PC-3 (cell line): ENCODE results near the gene DNAH2. TPM values are rescaled to one million over a fixed set of nuclear protein-coding genes. Genes with fewer than 3 reads are reported as not detected.
A peak's percentile ranks its signal among the peaks of the same experiment; 100 is the strongest.

Source experiments
- ATAC-seq: fragments of 200-7000 bp; cut with Tn5 transposase; 2 replicates; pipeline ENCODE4 v1.9.1; 2020; ENCODE audit warnings: mild to moderate bottlenecking, moderate library complexity
- BruUV-seq: library from RNA; stranded (reverse); fragments of 400-500 nt; replicated peaks from 2 replicates; lab custom pipeline; 2021; lab: Mats Ljungman, UMichigan
- CTCF ChIA-PET: fragments of 300-600 bp; sonication (Branson Sonifier 250); formaldehyde crosslinking; loops from one replicate; lab custom pipeline; 2022; ENCODE audit warnings: antibody characterized with exemption; lab: Charles Lee
- POLR2A ChIA-PET: fragments of 300-600 bp; sonication (Branson Sonifier 250); formaldehyde crosslinking; loops from one replicate; lab custom pipeline; 2022; ENCODE audit warnings: antibody characterized with exemption; ENCODE audit not compliant: unreplicated experiment; lab: Charles Lee
- DNase-seq: peaks from one replicate; pipeline ENCODE4 v3.0.0-alpha.2; 2015
- H2AFZ ChIP-seq: fragments of 300-600 bp; sonication (generic); 2 replicates; pipeline ENCODE4 v1.6.0; 2016; ENCODE audit warnings: antibody characterized with exemption, low read length
- H3F3A ChIP-seq: fragments of 300-600 bp; sonication (generic); one replicate; pipeline ENCODE4 v1.6.0; 2017; ENCODE audit warnings: antibody characterized with exemption, low read length, control low read depth, mild to moderate bottlenecking; ENCODE audit not compliant: unreplicated experiment
- H3K27ac ChIP-seq: fragments of 300-600 bp; sonication (generic); 2 replicates; pipeline ENCODE4 v1.5.1; 2016; ENCODE audit warnings: mild to moderate bottlenecking, low read length
- H3K27me3 ChIP-seq: fragments of 300-600 bp; sonication (generic); 2 replicates; pipeline ENCODE4 v1.6.1; 2016; ENCODE audit warnings: low read length, mixed read lengths
- H3K36me3 ChIP-seq: fragments of 300-600 bp; sonication (generic); 2 replicates; pipeline ENCODE4 v1.6.1; 2016; ENCODE audit warnings: low read depth, mixed run types, low read length, mixed read lengths
- H3K4me1 ChIP-seq: fragments of 300-600 bp; sonication (generic); 2 replicates; pipeline ENCODE4 v1.5.1; 2016; ENCODE audit warnings: low read length; ENCODE audit not compliant: insufficient read depth
- H3K4me2 ChIP-seq: fragments of 300-600 bp; sonication (generic); 2 replicates; pipeline ENCODE4 v1.6.0; 2016; ENCODE audit warnings: low read length
- H3K4me3 ChIP-seq: fragments of 300-600 bp; sonication (generic); 2 replicates; pipeline ENCODE4 v1.5.1; 2016; ENCODE audit warnings: mild to moderate bottlenecking, low read length, mixed read lengths
- H3K79me2 ChIP-seq: fragments of 300-600 bp; sonication (generic); 2 replicates; pipeline ENCODE4 v1.6.1; 2017; ENCODE audit warnings: low read length, mixed read lengths
- H3K9ac ChIP-seq: fragments of 300-600 bp; sonication (generic); 2 replicates; pipeline ENCODE4 v1.6.0; 2016; ENCODE audit warnings: mild to moderate bottlenecking, low read length
- H3K9me2 ChIP-seq: fragments of 300-600 bp; sonication (generic); replicated peaks from 2 replicates; pipeline ENCODE4 v1.6.1; 2016; ENCODE audit warnings: mixed run types, low read length, mixed read lengths
- H3K9me3 ChIP-seq: fragments of 300-600 bp; sonication (generic); 2 replicates; pipeline ENCODE4 v1.6.1; 2016; ENCODE audit warnings: low read length, mixed read lengths
- H4K20me1 ChIP-seq: fragments of 300-600 bp; sonication (generic); 2 replicates; pipeline ENCODE4 v1.6.1; 2016; ENCODE audit warnings: low read length, mixed read lengths
- CTCF ChIP-seq: fragments of 300-600 bp; sonication (generic); conservative IDR thresholded peaks from 2 replicates; pipeline ENCODE4 v1.5.1; 2017; ENCODE audit warnings: antibody characterized with exemption, low read depth, mild to moderate bottlenecking, low read length
- EZH2 ChIP-seq: fragments of 300-600 bp; sonication (generic); IDR thresholded peaks from one replicate; pipeline ENCODE4 v1.6.1; 2017; ENCODE audit warnings: antibody characterized with exemption, mild to moderate bottlenecking, low read length; ENCODE audit not compliant: unreplicated experiment
- EZH2phosphoT487 ChIP-seq: fragments of 300-600 bp; sonication (generic); IDR thresholded peaks from 2 replicates; pipeline ENCODE4 v1.6.1; 2018; ENCODE audit warnings: mild to moderate bottlenecking, antibody characterized with exemption, low read length, borderline replicate concordance
- intact Hi-C: fragments of 100-400 bp; cut with micrococcal nuclease; formaldehyde crosslinking; loops from 2 replicates; pipeline ENCODE4 v1.9.0; 2023
- total RNA-seq: library from RNA; depleted of rRNA; stranded (reverse); fragments of >200 nt; gene quantifications from 2 replicates; pipeline ENCODE4 v1.2.3, GENCODE V29; 2014

DNAH2 gene
- total RNA-seq, 1 experiment from 2014 or later, result 0.62 TPM

GRCh38 chr17:7687072-7687907 is 30.3 kb upstream of the DNAH2 start, which contains the start of gene TP53:
TSS of gene TP53 (minus strand) at chr17:7687490. CDS start at chr17:7676594, 10,896 bp downstream.
- TSS peak; percentile 70 for BruUV-seq
- Histone ChIP-seq H3K4me2 (peak within 1 kb of the TSS; percentile 88), H4K20me1 (peaks cover 7% of the 10 kb centered on the region; the same call in 1 of the 2 replicates), H3K4me1 (peaks cover 16% of the 10 kb centered on the region), H3K79me2 (peaks cover 65% of the 10 kb centered on the region), H3K9me2 (no peaks in the 10 kb centered on the region), H3K27ac (peak within 1 kb of the TSS; percentile 96), H3K9me3 (no peaks in the 10 kb centered on the region), H3K36me3 (no peaks in the 10 kb centered on the region; the same call in 1 of the 2 replicates), H3K4me3 (peak within 1 kb of the TSS; percentile 85), H3K9ac (peak within 1 kb of the TSS; percentile 88), H2AFZ (peak within 1 kb of the TSS; percentile 79), H3F3A (no peaks in the 10 kb centered on the region), H3K27me3 (no peaks in the 10 kb centered on the region)
- TF ChIP-seq EZH2 (no peak), EZH2phosphoT487 (no peak), CTCF (no peak)
- intact Hi-C loops, result loop anchor here (5.0 kb wide), 3 partner anchors 55 to 250 kb away; partner anchors contain the start of genes CD68, FGF11, SHBG and TMEM102
- CTCF ChIA-PET, result interaction anchor here (0.6 to 2.1 kb wide), 9 partner anchors 14 to 127 kb away, joined by 3 to 8 read pairs (median 4); partner anchors contain the start of genes CD68 and SAT2
- POLR2A ChIA-PET, result interaction anchor here (0.5 to 0.7 kb wide), 5 partner anchors 47 to 464 kb away, joined by 3 to 14 read pairs (median 4); partner anchors contain the start of gene SAT2
- peak; percentile 82 for DNase-seq
- ATAC-seq, result peak; percentile 26

GRCh38 chr17:7687908-7688807 is 29.4 kb upstream of the DNAH2 start, which contains the start of gene WRAP53:
TSS of gene WRAP53 (plus strand) at chr17:7688477. CDS start at chr17:7688649, 172 bp downstream.
- Histone ChIP-seq H3K9me2 (no peaks in the 10 kb centered on the region), H3K9ac (peak within 1 kb of the TSS; percentile 88), H3K36me3 (no peaks in the 10 kb centered on the region; the same call in 1 of the 2 replicates), H3K79me2 (peaks cover 59% of the 10 kb centered on the region), H3K4me2 (peak within 1 kb of the TSS; percentile 88), H4K20me1 (peaks cover 7% of the 10 kb centered on the region; the same call in 1 of the 2 replicates), H3K4me3 (peak within 1 kb of the TSS; percentile 85), H2AFZ (peak within 1 kb of the TSS; percentile 79), H3K4me1 (peaks cover 16% of the 10 kb centered on the region), H3K27me3 (no peaks in the 10 kb centered on the region), H3K9me3 (no peaks in the 10 kb centered on the region), H3F3A (no peaks in the 10 kb centered on the region), H3K27ac (peak within 1 kb of the TSS; percentile 96)
- TF ChIP-seq EZH2phosphoT487, result no peak
- peak; percentile 94 for TF ChIP-seq CTCF
- ATAC-seq, result peak; percentile 87
- CTCF ChIA-PET, result interaction anchor here (0.5 to 2.1 kb wide), 11 partner anchors 15 to 885 kb away, joined by 3 to 8 read pairs (median 4); partner anchors contain the start of genes CD68, SAT2 and TMEM256
- TSS peak; percentile 14 for BruUV-seq
- intact Hi-C loops, result loop anchor here (5.0 kb wide), 3 partner anchors 56 to 251 kb away; partner anchors contain the start of genes CD68, FGF11, SHBG and TMEM102
- DNase-seq, result peak; percentile 97
- POLR2A ChIA-PET, result interaction anchor here (0.6 to 0.7 kb wide), 2 partner anchors 61 to 463 kb away, joined by 3 to 4 read pairs; partner anchors contain the start of gene SAT2
